HepG2 (cell line): ENCODE data around the gene CTSZ. TPM values are rescaled to one million over a fixed set of nuclear protein-coding genes. Genes with fewer than 3 reads are reported as not detected.
A peak's percentile ranks its signal among the peaks of the same experiment; 100 is the strongest.

Experiments used
- ARNT ChIP-seq: fragments of 450-650 bp; IDR thresholded peaks from 2 replicates; pipeline ENCODE4 v1.6.1; 2017
- DDIT3 ChIP-seq: sonication (generic); formaldehyde crosslinking; IDR thresholded peaks from 2 replicates; pipeline ENCODE4 v1.4.0; 2020; ENCODE audit warnings: mild to moderate bottlenecking, missing genetic modification reagents
- GABPB1 ChIP-seq: IDR thresholded peaks from 2 replicates; pipeline ENCODE4 v1.6.1; 2016; ENCODE audit warnings: mild to moderate bottlenecking, missing genetic modification reagents, moderate library complexity, missing compliant biosample characterization
- HNF4A ChIP-seq: sonication (generic); formaldehyde crosslinking; IDR thresholded peaks from 2 replicates; pipeline ENCODE4 v1.4.0; 2020; ENCODE audit warnings: missing genetic modification reagents
- HNRNPL ChIP-seq: fragments of 200-400 bp; formaldehyde crosslinking; IDR thresholded peaks from 2 replicates; pipeline ENCODE4 v1.6.1; 2017; ENCODE audit warnings: mild to moderate bottlenecking, low read depth, low read length
- MIER2 ChIP-seq: IDR thresholded peaks from 2 replicates; pipeline ENCODE4 v1.6.1; 2016; ENCODE audit warnings: missing biosample characterization, missing genetic modification reagents
- POGK ChIP-seq: sonication (generic); formaldehyde crosslinking; conservative IDR thresholded peaks from 2 replicates; pipeline ENCODE4 v1.8.0; 2022; ENCODE audit warnings: mild to moderate bottlenecking, moderate library complexity, missing genetic modification reagents
- SNAPC2 ChIP-seq: sonication (generic); formaldehyde crosslinking; IDR thresholded peaks from 2 replicates; pipeline ENCODE4 v1.8.1; 2022; ENCODE audit warnings: mild to moderate bottlenecking, missing genetic modification reagents
- SNAPC4 ChIP-seq: sonication (generic); formaldehyde crosslinking; IDR thresholded peaks from 2 replicates; pipeline ENCODE4 v1.4.0; 2020; ENCODE audit warnings: mild to moderate bottlenecking, missing genetic modification reagents
- ZNF24 ChIP-seq: fragments of 450-650 bp; IDR thresholded peaks from 2 replicates; pipeline ENCODE4 v1.6.1; 2017; ENCODE audit warnings: antibody characterized with exemption, mild to moderate bottlenecking
- ZNF276 ChIP-seq: sonication (generic); formaldehyde crosslinking; IDR thresholded peaks from 2 replicates; pipeline ENCODE4 v1.4.0; 2020; ENCODE audit warnings: mild to moderate bottlenecking, low read depth, missing genetic modification reagents
- ZNF720 ChIP-seq: sonication (generic); formaldehyde crosslinking; IDR thresholded peaks from 2 replicates; pipeline ENCODE4 v1.4.0; 2020; ENCODE audit warnings: missing genetic modification reagents
- ZNF746 ChIP-seq: sonication (generic); formaldehyde crosslinking; IDR thresholded peaks from 2 replicates; pipeline ENCODE4 v1.8.0; 2022; ENCODE audit warnings: mild to moderate bottlenecking, missing genetic modification reagents
- ZNF782 ChIP-seq: sonication (generic); formaldehyde crosslinking; IDR thresholded peaks from 2 replicates; pipeline ENCODE4 v1.4.0; 2020; ENCODE audit warnings: missing genetic modification reagents, mild to moderate bottlenecking, borderline replicate concordance
- polyA plus RNA-seq, 8 experiments: library from polyadenylated mRNA; depleted of rRNA in 3 of 8; stranded (reverse) in 7 of 8; unstranded in 1 of 8; fragments of >200 nt; fragmentation: Illumina TruSeq in 4 of 8; extraction: Trizol in 4 of 8; gene quantifications; 2 replicates each; pipeline versions ENCODE4 v1.2.1 to v1.2.3, GENCODE V29; 2011 to 2016; ENCODE audit warnings: low read depth in 4 of 8, missing spikeins in 1 of 8, mixed read lengths in 1 of 8; ENCODE audit not compliant: insufficient read depth in 1 of 8
- total RNA-seq, 5 experiments: library from RNA; depleted of rRNA; stranded (reverse); fragments of >200 nt; fragmentation: Illumina TruSeq; extraction: Trizol; gene quantifications; 2 replicates each; pipeline ENCODE4 v1.2.3, GENCODE V29; 2016; ENCODE audit warnings: low read depth in 1 of 5
- TF ChIP-seq, protein P1 (sequence below): sonication (generic); formaldehyde crosslinking; IDR thresholded peaks from 2 replicates; pipeline ENCODE4 v1.5.0; 2020; ENCODE audit warnings: mild to moderate bottlenecking, missing genetic modification reagents, borderline replicate concordance

The CTSZ gene
- total and polyA plus RNA-seq, 2 of the 13 experiments (the other 11 are each of a cell fraction or from before 2014, with no cell fraction given): 0.33 TPM; not detected in 1

- no peak for TF ChIP-seq SNAPC4 (CRISPR knock-in tag)
- no peak for TF ChIP-seq ZNF782 (CRISPR knock-in tag)
- 0 out of 2 replicates have a peak, but pooled peaks have one; percentile 80 for TF ChIP-seq ZNF720
- TF ChIP-seq ZNF24: no peak
- no peak for TF ChIP-seq DDIT3
- peak; percentile 77 for TF ChIP-seq HNRNPL
- peak; percentile 93; the same call in 1 of the 2 replicates for TF ChIP-seq ZNF746
- no peak for TF ChIP-seq POGK (CRISPR knock-in tag)
- peak; percentile 80 for TF ChIP-seq HNF4A (CRISPR knock-in tag)
- TF ChIP-seq MIER2 (CRISPR knock-in tag): peak; percentile 80
- peak; percentile 73; the same call in 1 of the 2 replicates for TF ChIP-seq ZNF276 (CRISPR knock-in tag)
- TF ChIP-seq SNAPC2 (CRISPR knock-in tag): peak; percentile 93
- TF ChIP-seq GABPB1 (CRISPR knock-in tag): no peak; the same call in none of the 2 replicates
- TF ChIP-seq, protein P1, sequence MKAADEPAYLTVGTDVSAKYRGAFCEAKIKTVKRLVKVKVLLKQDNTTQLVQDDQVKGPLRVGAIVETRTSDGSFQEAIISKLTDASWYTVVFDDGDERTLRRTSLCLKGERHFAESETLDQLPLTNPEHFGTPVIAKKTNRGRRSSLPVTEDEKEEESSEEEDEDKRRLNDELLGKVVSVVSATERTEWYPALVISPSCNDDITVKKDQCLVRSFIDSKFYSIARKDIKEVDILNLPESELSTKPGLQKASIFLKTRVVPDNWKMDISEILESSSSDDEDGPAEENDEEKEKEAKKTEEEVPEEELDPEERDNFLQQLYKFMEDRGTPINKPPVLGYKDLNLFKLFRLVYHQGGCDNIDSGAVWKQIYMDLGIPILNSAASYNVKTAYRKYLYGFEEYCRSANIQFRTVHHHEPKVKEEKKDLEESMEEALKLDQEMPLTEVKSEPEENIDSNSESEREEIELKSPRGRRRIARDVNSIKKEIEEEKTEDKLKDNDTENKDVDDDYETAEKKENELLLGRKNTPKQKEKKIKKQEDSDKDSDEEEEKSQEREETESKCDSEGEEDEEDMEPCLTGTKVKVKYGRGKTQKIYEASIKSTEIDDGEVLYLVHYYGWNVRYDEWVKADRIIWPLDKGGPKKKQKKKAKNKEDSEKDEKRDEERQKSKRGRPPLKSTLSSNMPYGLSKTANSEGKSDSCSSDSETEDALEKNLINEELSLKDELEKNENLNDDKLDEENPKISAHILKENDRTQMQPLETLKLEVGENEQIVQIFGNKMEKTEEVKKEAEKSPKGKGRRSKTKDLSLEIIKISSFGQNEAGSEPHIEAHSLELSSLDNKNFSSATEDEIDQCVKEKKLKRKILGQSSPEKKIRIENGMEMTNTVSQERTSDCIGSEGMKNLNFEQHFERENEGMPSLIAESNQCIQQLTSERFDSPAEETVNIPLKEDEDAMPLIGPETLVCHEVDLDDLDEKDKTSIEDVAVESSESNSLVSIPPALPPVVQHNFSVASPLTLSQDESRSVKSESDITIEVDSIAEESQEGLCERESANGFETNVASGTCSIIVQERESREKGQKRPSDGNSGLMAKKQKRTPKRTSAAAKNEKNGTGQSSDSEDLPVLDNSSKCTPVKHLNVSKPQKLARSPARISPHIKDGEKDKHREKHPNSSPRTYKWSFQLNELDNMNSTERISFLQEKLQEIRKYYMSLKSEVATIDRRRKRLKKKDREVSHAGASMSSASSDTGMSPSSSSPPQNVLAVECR (CRISPR knock-in tag): peak; percentile 68; the same call in 1 of the 2 replicates
- TF ChIP-seq ARNT: no peak
Measured at GRCh38 chr20:59015812-59016711, 9.0 kb upstream of the CTSZ start (continued).
